Testis (tissue), 3 donors: Measurements from ENCODE around the gene GJB5. TPM values are rescaled to one million over a fixed set of nuclear protein-coding genes. Genes with fewer than 3 reads are reported as not detected.

ENCODE experiments used
- DNase-seq: peaks from one replicate; pipeline ENCODE4 v3.0.0-alpha.2; 2019
- H3K27ac ChIP-seq, 2 donors: fragments of 200-600 bp; sonication (generic); one replicate each; pipeline ENCODE4 v1.5.1; 2019
- H3K27me3 ChIP-seq: fragments of 200-600 bp; sonication (generic); one replicate; pipeline ENCODE4 v1.5.1; 2019
- H3K36me3 ChIP-seq: fragments of 200-600 bp; sonication (generic); one replicate; pipeline ENCODE4 v1.5.1; 2017; ENCODE audit warnings: low read depth; ENCODE audit errors: missing control alignments
- H3K4me1 ChIP-seq: fragments of 200-600 bp; sonication (generic); one replicate; pipeline ENCODE4 v1.5.1; 2019
- H3K4me3 ChIP-seq, 2 donors: fragments of 200-600 bp; sonication (generic); one replicate each; pipeline ENCODE4 v1.5.1; 2017 to 2019
- H3K9me3 ChIP-seq: fragments of 200-600 bp; sonication (generic); one replicate; pipeline ENCODE4 v1.5.1; 2017
- CTCF ChIP-seq, 3 experiments: fragments of 450-650 bp in 2 of 3; fragments of 200-600 bp in 1 of 3; sonication (generic) in 1 of 3; IDR thresholded peaks; one replicate each; pipeline ENCODE4 v1.5.1; 2016 to 2019; ENCODE audit warnings: antibody characterized with exemption in 3 of 3, mild to moderate bottlenecking in 2 of 3, moderate library complexity in 1 of 3
- POLR2A ChIP-seq: fragments of 450-650 bp; IDR thresholded peaks from one replicate; pipeline ENCODE4 v1.6.1; 2017; ENCODE audit warnings: antibody characterized with exemption, mild to moderate bottlenecking, moderate library complexity
- WGBS, 2 donors: methylation state at CpG; one replicate each; pipeline ENCODE4 v1.1.5; 2018; 5-methylcytosine and 5-hydroxymethylcytosine counted together
- intact Hi-C: fragments of 100-400 bp; cut with DNase I; formaldehyde crosslinking; loops from one replicate; pipeline ENCODE4 v1.15.1; 2023; ENCODE audit warnings: low total_unique reads
- polyA plus RNA-seq: library from polyadenylated mRNA; stranded (reverse); fragments of 350-450 nt; fragmentation: Illumina TruSeq; extraction: RNeasy Lipid Tissue Mini Kit (QIAGEN cat#74804); gene quantifications from one replicate; pipeline ENCODE4 v1.2.3, GENCODE V29; 2014; ENCODE audit warnings: low read depth, low replicate concordance; ENCODE audit not compliant: insufficient read depth
- total RNA-seq, 2 donors: library from RNA; depleted of rRNA; stranded (reverse); fragments of >200 nt; gene quantifications; one replicate each; pipeline ENCODE4 v1.2.3, GENCODE V29; 2016

Gene GJB5
- total and polyA plus RNA-seq, 3 donors from 2014 or later: not detected

DNA sequence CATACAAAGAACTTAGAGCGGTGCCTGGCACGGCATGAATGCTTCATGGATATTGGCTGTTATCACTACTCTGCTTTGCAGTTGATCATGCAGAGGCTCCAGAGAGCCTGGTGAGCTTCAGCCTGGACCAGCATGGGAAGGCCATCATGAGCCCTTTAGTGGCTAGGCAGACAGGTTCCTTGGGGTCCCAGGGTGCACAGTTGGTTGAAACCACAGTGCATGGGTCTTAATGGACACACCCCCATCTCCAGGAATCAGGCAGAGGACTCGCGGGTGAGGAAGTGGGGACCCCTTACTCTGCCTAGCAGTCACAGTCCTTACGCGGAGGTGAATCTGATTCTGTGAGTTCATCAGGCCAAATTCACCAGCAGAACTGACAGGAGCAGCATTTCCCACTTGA, 1.1 kb downstream of the GJB5 start:
- Histone ChIP-seq H3K27ac (no peak overlapping the region), H3K4me3 (no peak overlapping the region), H3K27me3 (no peaks in the 10 kb centered on the region), H3K36me3 (no peaks in the 10 kb centered on the region), H3K4me1 (no peaks in the 10 kb centered on the region), H3K9me3 (no peaks in the 10 kb centered on the region)
- TF ChIP-seq POLR2A: no peak
- TF ChIP-seq CTCF (IDR thresholded peaks at IDR 0.05): no peak
- no peak for DNase-seq
- intact Hi-C loops: no loop called here
- 92 to 95% methylated on average over 5 to 6 of the region's 6 CpGs for WGBS, 2 donors

- Histone ChIP-seq H3K36me3 (no peaks in the 10 kb centered on the region), H3K9me3 (no peaks in the 10 kb centered on the region), H3K4me1 (no peaks in the 10 kb centered on the region), H3K4me3 (no peak overlapping the region), H3K27ac (no peak overlapping the region), H3K27me3 (no peaks in the 10 kb centered on the region)
- 93 to 95% methylated on average over 19 to 21 of the region's 21 CpGs for WGBS, 2 donors
- DNase-seq: no peak
- TF ChIP-seq POLR2A (no peak), CTCF (IDR thresholded peaks at IDR 0.05) (no peak)
- intact Hi-C loops: no loop called here
Measured at GRCh38 chr1:34757386-34757785, 2.5 kb downstream of the GJB5 start.

- DNase-seq: no peak
- no peak overlapping the region for H3K27ac ChIP-seq
- no peak for TF ChIP-seq CTCF (IDR thresholded peaks at IDR 0.05)
- H3K4me3 ChIP-seq: no peak overlapping the region
- intact Hi-C loops: no loop called here
- 67 to 78% methylated on average over 4 of the region's 4 CpGs for WGBS, 2 donors
- no peaks in the 10 kb centered on the region for H3K27me3 ChIP-seq
- H3K9me3 ChIP-seq: no peaks in the 10 kb centered on the region
- no peaks in the 10 kb centered on the region for H3K36me3 ChIP-seq
- no peaks in the 10 kb centered on the region for H3K4me1 ChIP-seq
Measured at GRCh38 chr1:34758751-34759150, 3.9 kb downstream of the GJB5 start.

DNA sequence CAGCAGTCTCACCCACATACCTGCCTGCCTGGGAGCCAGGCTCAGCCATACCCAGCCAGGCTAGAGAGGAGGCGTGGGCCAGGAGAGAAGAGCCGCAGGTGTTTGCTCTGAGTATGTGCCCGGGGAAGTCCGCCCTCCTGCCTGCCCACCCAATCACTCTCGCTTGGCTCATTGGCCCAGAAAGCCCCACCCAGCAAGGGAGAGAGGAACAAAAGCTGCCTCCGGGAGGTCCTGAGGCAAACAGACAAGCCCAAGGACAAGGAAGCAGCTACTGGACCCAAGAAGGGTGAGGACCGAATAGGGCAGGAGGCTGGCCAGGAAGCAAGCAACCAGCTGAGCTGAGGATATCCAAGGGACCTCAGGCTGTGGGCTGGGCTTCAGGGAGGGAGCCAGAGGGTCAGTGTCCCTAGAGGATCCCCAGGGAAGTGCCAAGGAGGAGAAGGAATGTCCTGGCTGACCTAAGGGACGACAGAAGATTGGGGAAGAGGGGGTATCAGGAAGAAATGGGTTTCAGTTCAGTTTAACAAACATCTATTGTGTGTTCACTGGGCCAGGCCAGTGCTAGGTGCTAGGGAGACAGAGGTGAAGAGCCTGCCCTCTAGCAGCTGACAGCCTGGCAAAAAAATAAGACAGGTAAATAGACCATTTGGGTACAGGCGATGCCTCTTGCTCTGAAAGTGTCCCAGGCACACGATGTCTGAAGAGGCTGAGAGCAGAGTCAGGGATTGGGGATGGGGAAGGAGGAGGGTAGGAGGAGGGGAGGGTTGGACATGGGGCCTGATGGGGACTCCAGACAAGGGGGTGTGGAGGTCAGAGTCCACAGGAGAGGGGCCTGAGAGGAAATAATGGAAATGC, 4.9 kb downstream of the GJB5 start, which contains the start of gene GJB4:
TSS of gene GJB4 (plus strand) at position 238 of the 855 bp plus-strand sequence. CDS start 1,515 bp downstream, outside the sequence.
- Histone ChIP-seq H3K9me3 (no peaks in the 10 kb centered on the region), H3K4me1 (no peaks in the 10 kb centered on the region), H3K36me3 (no peaks in the 10 kb centered on the region), H3K4me3 (no peak within 1 kb of the TSS), H3K27ac (no peak within 1 kb of the TSS), H3K27me3 (no peaks in the 10 kb centered on the region)
- intact Hi-C loops: no loop called here
- DNase-seq: no peak
- TF ChIP-seq CTCF (IDR thresholded peaks at IDR 0.05) (no peak), POLR2A (no peak)
- 57 to 72% methylated on average over 10 of the region's 10 CpGs for WGBS, 2 donors
